ENCODE data around the gene ZNF776.

- TF ChIP-seq, protein P1, sequence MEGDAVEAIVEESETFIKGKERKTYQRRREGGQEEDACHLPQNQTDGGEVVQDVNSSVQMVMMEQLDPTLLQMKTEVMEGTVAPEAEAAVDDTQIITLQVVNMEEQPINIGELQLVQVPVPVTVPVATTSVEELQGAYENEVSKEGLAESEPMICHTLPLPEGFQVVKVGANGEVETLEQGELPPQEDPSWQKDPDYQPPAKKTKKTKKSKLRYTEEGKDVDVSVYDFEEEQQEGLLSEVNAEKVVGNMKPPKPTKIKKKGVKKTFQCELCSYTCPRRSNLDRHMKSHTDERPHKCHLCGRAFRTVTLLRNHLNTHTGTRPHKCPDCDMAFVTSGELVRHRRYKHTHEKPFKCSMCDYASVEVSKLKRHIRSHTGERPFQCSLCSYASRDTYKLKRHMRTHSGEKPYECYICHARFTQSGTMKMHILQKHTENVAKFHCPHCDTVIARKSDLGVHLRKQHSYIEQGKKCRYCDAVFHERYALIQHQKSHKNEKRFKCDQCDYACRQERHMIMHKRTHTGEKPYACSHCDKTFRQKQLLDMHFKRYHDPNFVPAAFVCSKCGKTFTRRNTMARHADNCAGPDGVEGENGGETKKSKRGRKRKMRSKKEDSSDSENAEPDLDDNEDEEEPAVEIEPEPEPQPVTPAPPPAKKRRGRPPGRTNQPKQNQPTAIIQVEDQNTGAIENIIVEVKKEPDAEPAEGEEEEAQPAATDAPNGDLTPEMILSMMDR (IDR thresholded peaks at IDR 0.05) = no peak
- no peak for TF ChIP-seq POLR2A (IDR thresholded peaks at IDR 0.05)
- no peak for TF ChIP-seq POLR2AphosphoS5 (IDR thresholded peaks at IDR 0.05)
- TF ChIP-seq EP300 (IDR thresholded peaks at IDR 0.05; ENCODE audit: low read depth) = no peak
Observed at GRCh38 chr19:57719424-57719823, 27.2 kb upstream of the ZNF776 start.

Data from transverse colon (tissue), 4 donors.